ENCODE data around the gene GPR37L1.

GPR37L1 gene, protein sequence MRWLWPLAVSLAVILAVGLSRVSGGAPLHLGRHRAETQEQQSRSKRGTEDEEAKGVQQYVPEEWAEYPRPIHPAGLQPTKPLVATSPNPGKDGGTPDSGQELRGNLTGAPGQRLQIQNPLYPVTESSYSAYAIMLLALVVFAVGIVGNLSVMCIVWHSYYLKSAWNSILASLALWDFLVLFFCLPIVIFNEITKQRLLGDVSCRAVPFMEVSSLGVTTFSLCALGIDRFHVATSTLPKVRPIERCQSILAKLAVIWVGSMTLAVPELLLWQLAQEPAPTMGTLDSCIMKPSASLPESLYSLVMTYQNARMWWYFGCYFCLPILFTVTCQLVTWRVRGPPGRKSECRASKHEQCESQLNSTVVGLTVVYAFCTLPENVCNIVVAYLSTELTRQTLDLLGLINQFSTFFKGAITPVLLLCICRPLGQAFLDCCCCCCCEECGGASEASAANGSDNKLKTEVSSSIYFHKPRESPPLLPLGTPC

DNA sequence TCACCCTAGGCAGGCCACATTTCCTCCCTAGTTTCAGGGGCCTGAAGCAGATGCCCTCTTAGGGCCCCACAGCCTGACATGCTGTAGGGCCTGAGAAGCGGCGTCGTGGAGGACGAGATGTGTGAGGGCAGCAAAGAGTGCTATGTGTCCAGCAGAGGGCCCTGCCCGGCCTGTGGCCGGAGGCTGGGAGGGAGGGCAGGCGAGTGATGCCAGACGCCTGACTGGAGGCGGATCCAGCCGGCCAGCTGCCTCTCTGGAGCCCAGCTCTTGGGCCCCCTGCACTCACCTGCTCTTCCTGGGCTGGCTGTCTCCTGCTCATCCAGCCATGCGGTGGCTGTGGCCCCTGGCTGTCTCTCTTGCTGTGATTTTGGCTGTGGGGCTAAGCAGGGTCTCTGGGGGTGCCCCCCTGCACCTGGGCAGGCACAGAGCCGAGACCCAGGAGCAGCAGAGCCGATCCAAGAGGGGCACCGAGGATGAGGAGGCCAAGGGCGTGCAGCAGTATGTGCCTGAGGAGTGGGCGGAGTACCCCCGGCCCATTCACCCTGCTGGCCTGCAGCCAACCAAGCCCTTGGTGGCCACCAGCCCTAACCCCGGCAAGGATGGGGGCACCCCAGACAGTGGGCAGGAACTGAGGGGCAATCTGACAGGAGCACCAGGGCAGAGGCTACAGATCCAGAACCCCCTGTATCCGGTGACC lies at the start of gene GPR37L1:
TSS of gene GPR37L1 (plus strand) at position 279 of the 697 bp plus-strand sequence. CDS start at position 326, 47 bp downstream.
- DNase-seq (ENCODE audit: low read depth in 2 of 2): no peak

DNA sequence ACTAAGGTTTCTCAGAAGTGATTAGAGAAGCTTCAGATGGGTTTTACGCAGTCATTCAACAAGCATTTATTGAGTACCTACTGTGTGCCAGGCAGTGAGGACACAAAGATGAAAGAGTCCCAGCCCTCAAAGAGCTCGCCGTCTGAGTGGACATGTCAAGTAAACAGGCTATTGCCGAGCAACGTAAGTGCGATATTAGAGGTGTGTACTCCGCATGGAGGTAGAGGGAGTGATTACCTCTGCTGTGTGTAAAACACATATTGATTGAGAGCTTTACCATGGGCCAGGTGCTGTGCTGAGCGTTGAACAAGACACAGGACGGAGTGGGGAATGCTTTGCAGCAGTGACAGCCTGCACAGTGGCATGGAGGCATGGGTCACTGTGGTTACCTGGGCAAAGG lies 49.5 kb upstream of the GPR37L1 start:
- DNase-seq (ENCODE audit: low read depth in 2 of 2): no peak

DNA sequence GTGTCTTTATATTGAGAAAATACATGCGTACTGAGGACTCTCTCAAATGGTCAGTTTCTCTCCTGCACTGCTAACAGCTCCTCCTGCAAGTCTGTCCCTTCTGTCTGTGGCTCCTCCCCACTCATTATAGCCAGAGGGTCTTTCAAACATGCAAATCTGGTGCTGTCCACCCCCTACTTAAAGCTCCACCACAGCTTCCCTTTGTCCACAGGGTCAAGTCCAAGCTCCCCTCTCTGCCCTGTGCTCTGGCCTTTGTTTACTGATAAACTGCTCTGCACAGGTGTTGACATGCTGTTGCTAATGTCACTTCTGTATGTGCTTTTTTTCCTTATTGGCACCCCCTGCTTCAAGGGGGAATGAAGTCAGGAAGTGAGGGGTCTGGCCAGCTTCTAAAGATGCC lies 47.7 kb upstream of the GPR37L1 start:
- DNase-seq (ENCODE audit: low read depth in 2 of 2): no peak

DNA sequence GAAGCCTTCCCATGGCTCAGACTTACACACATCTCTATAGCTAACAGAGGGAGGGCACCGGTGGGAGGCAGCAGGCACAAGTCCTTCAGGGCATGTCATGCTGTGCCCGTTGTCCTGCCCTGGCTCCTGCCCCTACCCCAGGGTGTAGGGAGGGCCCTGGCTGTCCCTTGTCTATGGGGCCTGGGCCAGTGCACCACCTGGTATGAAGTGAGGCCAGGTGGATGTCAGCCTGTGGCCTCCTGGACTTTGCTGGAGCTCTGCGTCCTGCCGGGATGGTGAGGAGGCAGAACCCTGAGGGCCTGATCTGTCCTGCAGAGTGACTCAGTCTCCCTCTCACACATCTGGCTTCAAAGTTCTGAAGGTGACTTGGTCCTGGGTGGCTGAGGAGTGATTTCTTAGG lies 47.3 kb upstream of the GPR37L1 start:
- DNase-seq (ENCODE audit: low read depth in 2 of 2): no peak

DNA sequence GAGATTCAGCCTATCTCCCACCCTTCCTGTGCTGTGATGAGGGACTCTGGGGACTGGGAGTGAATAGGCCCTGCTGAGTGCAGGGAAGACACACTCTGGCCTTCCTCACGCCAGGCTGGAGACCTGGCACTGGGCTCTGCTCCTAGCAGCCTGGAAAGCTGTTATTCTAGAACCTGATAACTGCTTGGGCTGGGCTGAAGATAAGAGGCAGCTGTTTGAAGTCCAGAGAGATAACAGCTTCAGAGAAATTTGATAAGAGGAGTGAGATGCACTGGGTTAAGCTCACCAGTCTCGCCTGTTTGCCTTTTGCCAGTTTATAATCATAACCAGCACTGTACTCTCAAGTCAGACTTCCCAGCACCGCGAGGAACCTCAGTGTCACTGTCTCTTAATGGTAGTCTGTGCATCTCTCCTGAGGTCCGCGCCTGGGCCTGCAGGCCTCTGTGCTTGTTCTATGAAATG lies 46.6 kb upstream of the GPR37L1 start:
- DNase-seq (ENCODE audit: low read depth in 2 of 2): no peak

DNA sequence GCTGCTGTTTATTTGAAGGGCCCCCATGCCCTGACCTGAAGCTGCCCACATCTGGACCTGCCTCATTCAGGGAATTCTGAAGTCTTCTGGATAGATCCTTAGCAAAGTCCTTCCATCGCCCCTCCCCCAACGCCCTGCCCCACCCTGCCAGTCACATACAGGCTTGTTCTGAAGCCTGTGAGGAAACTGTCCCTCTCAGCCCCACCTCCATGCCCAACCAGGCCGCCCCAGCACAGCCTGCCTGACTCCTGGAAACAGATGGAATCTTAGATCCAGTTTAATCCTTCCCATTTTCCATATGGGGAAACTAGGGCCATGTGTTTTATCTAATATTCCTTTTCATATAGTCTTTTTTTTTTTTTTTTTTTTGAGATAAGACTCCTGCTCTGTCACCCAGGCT lies 44.5 kb upstream of the GPR37L1 start:
- DNase-seq (ENCODE audit: low read depth in 2 of 2): no peak

DNA sequence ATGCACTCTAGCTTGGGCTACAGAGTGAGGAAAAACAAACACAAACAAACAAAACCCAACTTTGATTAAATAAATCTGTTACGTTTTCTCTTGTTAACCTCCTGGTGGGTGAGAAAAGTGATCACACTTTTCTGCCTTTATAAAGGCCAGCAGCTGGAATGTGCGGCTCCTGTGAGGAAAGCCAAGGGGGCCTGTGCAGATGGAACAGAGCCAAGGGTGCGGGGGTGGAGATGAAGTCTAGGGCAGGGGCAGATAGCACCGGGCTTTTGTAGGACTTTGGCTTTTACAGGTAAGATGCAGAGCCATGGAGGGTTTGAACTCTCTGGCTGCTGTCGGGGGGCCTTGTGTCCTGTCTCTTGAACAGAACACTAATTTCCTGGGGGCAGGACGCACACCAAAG lies 40.7 kb upstream of the GPR37L1 start:
- DNase-seq (ENCODE audit: low read depth in 2 of 2): no peak

DNA sequence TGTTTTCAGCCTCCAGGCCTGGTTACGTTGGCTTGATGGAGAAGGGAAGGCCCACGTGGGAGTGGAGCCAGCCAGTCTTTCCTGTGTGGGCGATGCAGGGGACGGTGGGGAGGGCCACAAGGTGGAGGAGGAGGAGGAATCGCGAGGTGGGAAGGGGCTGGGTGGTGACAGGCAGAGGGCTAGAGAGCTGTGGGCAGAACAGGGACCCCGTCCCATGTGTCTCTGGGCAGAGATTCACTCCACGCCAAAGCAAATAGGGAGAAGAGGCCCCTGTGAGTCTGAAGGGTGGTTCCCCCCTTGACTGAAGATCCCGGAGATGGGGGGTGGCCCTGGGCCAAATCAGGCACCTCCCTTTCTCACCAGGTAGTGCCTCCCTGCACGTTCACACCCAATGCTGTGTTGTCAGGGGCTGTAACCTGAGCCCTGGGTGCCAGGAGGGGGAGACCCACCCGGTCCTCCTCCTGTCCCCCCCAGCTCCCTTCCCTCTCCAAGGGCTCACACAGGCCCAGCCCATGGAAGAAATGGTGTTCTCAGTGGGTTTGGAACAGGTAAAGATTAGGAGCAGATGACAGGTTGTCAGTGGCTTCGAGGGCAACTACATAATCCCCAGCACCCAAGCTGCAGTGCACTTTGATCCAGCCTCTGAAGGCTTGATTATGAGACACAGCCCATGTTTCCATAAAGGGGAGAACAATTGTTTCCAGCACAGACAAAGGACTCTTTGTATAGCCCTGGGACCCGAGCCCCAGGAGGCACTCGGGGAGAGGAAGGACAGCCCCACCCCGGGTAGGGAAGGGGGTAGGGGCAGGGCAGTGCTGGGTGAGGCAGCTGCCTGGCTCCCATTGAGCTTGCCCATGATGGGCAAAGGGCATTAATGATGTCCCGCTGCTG lies 37.7 kb upstream of the GPR37L1 start:
- DNase-seq (ENCODE audit: low read depth in 2 of 2): no peak

DNA sequence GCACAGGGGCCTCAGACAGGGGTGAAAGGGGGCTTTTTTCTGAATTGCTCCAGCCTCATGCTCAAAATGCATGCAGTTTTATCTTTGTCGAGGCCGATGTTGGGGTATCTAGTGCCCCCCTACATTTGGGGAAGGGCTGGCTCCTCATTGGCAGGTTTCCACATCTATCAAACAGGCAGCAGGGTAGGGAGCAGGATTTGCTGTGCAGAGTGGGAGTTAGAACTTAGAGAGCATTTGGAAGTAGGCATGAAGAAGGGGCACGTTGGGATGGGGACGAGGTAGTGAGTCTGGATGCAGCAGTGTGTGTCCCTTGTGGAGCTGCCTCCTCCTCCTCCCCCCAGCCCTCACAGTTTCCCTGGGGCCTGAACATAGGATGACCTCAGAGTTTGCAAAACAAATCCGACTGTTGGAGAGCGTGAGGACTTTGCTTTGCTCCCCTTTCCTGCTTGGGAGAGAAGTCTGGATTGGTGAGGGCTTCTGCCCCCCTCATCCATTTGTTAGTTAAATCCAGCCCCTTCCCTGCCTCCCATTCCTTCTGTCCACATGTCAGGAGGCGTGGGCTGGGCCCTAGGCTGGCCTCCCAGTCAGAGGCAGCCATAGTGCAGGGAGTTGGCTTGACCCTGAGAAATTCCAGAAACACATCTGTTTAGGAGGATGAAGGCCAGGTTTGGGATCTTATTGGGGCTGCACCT lies 36.9 kb upstream of the GPR37L1 start:
- no peak for DNase-seq (ENCODE audit: low read depth in 2 of 2)

DNA sequence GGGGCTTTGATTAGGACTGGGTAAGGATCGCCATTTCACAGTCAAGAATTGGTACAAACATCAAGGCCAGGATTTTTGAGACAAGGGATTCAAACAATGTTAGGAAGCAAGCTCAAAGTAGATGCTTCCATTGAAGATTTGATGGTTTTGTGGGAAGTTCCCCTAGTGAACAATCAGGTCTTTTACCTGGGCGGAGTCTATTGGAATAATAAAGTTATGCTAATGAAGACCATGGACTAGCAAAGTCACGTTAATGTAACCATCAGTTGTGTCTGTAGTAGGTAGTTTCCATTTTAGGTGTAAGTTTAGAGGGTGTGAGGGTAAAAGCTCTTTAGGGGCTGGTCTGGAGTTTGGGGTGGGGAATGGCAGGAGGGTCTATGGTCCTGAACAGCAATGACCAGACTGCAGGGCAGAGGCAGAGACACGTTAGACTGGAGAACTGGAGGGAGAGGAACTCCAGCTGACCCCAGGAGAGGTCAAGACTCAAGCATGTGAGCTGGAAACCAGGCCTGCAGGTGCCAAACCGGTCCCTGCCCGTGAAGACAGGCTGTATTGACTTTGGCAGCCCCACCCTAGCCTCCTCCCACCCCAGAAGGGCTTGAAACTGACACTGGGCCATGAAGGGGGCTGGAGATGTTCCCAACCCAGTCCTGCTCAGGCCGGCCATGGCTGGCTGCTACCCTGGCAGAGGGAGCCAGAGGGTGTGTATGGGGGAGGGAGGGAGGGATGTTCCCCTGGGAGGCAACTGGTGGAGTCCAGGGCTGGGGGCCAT lies 36.0 kb upstream of the GPR37L1 start:
- no peak for DNase-seq (ENCODE audit: low read depth in 2 of 2)

DNA sequence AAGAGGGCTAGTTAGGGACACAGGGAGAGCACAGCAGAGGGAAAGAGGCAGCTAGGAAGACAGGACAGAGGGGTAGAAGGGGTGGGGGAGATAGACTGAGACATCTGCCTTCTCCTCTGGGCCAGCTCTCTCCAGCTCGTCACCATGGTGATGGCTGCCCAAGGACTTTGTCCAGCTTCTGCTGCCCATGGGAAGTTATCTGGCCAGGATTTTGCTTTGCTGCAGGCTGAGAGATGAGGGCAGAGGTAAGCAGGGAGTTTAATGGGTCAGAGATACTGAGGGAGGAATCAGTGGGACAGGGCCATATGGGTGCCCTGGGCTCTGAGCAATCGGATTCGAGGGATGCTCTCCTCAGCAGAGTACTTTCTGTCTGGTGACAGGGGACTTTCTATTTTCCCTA lies 34.5 kb upstream of the GPR37L1 start:
- DNase-seq (ENCODE audit: low read depth in 2 of 2): no peak

DNA sequence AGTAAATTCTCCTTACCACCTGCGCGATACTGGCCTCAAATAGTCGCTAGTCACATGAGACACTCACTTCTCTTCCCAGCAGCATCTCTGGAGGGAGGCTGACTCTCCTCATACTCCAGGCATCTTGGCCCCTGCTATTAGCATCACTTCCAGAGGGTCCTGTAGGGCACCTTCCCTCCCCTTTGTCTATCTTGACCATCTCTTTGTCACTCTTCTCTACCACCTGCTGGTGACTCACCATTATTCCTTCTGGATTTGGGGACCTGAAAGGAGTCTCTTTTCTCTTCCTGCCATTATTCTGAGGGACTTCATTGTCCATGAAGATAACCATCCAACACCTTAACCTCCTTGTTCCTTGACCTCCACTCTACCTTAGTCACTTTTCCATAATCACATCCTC lies 31.7 kb upstream of the GPR37L1 start:
- no peak for DNase-seq (ENCODE audit: low read depth in 2 of 2)

DNA sequence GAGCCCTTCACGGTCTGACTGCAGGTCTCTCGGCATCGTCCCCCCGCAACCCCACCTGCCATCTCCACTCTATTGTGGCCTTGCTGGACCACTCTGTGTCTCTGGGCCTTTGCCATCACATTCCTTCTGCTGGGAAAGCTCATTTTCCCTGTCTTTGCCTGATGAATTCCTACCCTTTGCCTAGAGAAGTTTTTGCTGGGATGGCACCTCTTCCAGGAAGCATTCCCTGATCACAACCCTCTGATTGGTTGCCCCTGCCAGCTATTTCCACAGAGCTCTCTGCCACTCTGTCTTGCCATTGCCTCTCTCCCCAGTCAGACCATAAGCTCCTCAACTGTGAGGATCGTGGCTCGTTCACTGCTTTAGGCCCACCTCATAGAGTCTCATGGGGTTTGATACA lies 28.9 kb upstream of the GPR37L1 start:
- DNase-seq (ENCODE audit: low read depth in 2 of 2): no peak

DNA sequence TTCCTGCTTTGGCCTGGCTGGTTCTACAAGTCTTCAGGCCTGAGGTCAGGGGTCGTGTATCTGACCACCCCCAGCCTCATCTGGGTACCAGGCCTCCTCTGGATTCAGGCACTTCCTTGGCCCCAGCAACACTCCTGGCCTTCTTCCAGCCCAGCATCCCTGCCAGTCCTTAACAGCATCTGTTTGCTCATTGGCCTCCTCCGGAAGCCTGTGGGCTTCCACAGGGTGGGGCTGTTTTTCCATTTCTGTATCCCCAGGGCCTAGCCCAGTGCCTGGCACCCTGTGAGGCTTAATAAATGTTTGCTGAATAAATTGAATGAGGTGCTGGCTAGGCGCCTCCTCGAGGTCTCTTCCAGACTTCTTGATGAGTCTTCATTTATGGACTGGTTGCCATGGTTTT lies 21.5 kb upstream of the GPR37L1 start:
- DNase-seq (ENCODE audit: low read depth in 2 of 2): no peak

DNA sequence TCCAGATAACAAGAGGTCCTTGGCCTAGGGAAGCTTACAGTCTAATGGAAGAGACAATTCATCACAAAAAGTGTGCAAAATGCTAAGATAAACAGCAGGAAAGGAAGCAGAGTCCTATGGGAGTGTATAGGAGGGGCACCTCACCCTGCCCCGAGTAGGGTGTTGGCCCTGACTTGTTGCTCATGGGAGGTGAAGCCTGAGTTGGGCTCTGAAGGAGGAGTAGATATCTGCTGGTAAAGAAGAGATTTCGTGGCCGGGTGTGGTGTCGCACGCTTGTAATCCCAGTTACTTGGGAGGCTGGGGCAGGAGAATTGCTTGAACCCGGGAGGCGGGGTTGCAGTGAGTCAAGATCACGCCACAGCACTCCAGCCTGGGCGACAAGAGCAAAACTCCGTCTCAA lies 18.6 kb upstream of the GPR37L1 start:
- DNase-seq (ENCODE audit: low read depth in 2 of 2): no peak

DNA sequence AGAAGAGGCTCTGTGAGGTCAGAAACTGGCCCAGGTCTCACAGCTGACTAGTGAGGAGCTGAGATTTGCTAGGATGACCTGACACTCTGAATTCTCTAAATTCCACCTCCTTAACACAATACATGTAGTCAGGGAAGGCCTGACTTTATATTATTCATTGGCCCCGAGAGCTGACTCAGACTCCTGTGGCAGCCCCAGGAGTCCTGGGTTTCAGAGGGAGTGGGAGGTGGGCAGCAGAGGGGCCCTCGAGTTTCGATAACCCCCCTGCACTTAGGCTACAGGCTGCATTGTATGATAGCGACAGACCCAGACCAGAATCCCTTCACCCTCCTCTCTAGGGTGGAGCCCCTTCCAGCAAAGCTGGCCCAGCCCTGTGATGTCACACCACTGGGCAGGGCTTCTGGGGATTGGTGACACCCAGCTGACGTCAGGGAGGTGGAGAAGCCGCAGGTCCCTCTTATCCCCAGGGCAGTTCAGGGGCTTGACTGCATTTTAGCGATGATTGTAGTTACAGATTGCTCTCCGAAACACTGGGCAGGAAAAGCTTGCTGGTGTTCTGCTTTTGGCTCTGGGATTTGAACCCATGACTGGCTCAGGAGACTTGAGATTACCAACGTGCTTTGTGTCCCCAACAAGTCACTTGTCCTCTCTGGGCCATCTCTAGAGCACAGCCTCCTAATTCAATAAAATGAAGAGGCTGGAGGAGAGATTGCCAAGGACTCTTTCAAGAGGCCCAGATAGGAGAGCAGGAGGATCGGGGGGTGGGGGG lies 17.0 kb upstream of the GPR37L1 start:
- DNase-seq (ENCODE audit: low read depth in 2 of 2): no peak

DNA sequence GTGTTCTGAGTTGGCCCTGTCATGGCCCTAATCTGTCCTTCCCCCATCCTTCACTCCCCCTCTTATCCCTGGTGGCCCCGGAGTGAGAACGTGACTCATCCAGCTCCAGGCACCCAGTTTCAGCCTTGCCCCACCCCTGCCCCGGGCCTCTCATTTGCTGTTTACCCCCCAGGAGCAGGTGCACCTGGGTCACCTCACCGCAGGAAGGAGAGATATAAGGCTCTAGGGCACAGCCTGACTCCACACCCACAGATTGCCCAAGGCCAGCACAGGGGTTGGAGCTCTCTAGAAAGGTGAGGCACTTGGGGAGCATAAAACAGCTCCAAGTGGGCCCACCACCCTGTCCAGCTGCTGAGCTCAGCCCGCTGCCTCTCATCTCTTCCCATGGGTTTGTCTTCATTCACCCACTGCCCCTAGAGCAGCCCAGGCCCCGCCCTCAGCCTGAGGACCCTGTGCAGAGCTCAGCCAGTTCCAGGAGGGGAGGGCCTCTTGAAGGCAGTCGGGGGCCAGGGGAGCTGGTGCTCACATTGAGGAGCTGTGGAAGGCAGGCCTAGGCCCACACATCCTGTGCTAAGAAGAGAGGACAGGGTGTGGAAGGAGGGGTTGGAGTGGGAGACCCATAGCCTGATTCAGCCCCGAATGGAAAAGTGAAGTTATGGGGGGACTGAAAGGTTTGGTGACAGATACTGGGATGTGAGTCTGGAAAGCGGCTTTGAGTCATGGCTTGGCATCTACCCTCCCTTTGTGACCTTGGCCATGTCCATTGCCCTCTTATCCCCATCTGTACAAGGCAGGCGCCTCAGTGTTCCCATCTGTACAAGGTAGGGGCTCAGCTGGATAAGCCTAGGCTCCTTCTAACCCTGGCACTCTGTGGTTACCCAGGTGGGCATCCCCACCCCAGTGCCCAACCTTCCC lies 16.1 kb upstream of the GPR37L1 start:
- DNase-seq (ENCODE audit: low read depth in 2 of 2): no peak

DNA sequence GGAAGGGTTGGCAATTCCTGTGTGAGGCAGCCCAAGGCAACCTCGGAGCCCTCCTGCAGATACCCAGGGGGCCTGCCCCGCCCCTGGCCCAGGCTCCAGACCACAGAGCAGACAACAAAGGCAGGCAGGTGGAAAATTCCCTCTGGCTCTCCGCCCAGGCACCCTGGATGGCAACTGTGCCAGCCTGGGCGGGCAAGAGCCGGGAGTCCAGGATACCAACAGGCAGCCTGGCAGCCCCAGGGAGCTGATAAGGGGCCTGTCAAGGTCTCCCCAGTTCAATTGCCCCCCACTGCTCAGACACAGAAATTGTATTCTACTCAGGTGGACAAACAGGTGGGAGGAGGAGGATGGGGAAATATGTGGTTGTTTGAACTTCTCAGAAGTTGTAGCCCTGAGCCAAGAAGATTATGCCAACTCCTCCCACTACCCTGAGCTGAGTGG lies 15.4 kb upstream of the GPR37L1 start:
- no peak for DNase-seq (ENCODE audit: low read depth in 2 of 2)
